HG03521 (cell line): Measurements from ENCODE around the gene RCN1.
"Not testable (repeated sequence)": the region's sequence is repeated elsewhere in the genome, so short reads cannot be mapped to it uniquely, and the experiment has no call there.

ENCODE experiments used
- ATAC-seq: cut with Tn5 transposase; IDR thresholded peaks from one replicate; pipeline ENCODE4 v1.9.1; 2021; ENCODE audit warnings: mild to moderate bottlenecking, moderate library complexity; ENCODE audit not compliant: unreplicated experiment

The RCN1 gene

DNA sequence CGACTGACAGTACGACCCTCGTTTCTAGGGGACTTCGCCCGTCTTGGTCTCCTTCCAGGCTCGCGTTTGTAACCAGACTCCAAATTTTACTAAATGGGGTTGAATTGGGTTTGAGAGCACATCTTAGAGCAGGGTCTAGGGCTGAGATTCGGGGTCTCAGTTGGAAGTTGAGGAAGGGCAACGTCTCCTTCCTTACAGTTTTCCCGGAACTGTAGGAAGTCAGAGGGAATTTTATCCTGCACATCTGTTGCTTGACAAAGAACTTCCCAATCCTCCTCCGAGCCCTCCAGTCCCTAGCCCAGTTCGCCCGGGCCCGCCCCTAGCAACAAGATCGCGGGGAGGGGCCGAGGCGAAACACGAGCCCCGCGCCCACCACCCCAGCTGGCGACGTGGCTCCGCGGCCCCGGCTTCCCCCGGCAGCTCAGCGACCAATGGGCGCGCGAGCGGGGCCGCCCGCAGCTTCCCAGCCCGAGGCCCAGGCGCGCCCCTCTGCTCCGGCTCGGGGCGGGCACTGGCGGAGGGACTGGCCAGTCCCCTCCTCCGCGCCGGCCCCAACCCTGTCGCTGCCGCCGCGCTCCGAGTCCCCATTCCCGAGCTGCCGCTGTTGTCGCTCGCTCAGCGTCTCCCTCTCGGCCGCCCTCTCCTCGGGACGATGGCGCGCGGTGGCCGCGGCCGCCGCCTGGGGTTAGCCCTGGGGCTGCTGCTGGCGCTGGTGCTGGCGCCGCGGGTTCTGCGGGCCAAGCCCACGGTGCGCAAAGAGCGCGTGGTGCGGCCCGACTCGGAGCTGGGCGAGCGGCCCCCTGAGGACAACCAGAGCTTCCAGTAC lies at the start of gene RCN1:
TSS of gene RCN1 (plus strand) at position 530 of the 826 bp plus-strand sequence. CDS start at position 653, 123 bp downstream.
- ATAC-seq: peak; percentile 46

DNA sequence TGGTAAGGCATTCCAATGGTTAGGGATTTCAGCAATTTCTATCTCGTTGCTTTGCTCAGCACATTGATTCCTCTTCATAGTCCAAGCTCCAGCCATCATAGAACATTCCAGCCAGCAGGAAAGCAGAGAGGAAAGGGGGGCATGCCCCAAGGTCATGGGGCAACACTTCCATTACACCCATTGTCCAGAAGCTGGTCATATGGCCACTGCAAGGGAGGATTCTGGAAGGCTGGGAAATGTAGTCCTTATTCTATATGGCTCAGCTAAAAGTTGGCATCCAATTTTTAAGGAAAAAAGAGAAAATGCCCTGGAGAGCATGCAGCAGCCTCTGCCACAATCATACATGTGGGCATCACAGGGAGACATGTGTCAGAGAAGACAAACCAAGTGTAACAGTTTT lies 47.1 kb upstream of the RCN1 start:
- no peak for ATAC-seq

DNA sequence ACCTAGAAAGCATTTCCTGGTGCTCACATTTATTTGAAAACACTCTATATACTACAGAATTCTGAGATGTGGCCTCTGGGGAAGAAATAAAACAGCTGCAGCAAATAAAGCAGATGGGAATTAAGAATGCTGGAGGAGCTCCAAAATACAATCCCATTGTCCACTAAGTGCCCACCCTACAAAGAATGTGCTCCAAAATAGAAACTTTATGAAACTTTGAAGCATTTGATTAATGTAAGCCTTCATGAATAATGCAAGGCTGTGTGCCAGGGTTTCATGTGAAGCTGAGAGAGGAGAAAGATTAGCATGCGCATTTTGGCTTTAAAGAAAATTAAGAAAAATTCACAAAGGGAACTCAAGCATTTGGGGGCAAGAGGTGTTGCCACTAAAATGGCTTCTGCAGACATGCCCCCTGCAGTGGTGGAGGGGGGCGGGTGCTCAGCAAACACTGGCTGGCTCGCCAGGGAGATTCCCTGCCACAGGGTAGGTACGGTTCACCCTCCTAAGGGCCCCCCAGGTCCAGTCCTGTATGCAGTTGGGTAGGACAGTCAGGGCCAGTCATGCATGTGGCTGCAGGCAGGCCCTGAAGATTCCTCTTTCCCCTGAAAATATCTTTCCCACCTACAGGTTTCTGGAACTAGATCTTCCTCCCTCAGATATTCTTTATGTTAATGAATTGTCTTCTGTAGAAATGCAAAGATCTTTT lies 46.6 kb upstream of the RCN1 start:
- no peak for ATAC-seq

DNA sequence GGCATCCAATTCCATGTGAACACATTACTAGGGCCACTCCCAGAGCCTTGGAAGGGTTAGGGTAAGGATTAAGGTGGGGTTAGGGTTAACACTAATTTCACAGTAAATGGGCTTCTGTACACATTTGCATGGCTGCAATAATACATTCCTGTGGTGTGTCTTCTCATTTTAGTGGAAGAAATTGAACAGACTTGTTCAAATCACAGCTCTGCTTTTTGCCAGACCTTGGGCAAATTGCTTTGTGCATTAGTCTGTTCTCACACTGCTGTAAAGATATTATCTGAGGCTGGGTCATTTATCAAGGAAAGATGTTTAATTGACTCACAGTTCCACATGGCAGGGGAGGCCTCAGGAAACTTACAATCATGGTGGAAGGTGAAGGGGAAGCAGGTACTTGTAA lies 45.4 kb upstream of the RCN1 start:
- ATAC-seq: no peak

DNA sequence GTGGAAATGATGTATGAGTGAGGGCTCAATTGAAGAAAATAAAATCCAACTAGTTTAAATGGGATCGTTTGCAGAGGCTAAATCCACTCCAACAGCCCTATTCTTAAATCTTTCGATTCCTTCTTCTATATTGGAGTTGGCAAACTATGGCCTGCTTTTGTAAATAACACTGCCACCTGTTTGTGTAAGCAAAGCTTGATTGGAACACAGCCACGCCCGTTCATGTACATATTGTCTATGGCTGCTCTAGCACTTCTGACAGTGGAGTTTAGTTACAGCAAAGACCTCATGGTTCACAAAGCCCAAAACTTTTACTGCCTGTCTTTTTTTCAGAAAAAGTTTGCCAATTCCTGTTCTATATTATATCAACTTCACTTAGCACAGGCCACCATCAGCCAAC lies 40.6 kb upstream of the RCN1 start:
- ATAC-seq: no peak

DNA sequence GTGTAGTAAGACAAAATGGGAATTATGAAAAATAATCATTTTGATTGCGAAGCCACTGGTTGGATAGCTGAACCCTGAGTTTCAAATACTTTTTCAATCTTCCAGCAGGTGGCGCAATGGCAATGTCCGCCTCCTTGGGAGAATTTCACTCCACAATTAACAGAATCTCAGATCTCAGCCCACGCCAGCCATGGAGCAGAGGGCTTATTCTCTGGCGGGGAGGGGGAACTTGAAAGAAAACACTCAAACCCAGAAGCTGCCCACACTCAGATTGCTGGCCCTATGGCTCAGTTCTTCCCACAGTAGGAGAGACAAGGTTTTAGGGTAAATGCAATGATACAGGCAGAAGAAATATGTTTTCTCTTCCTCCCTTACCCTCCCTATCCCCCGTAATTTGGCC lies 38.7 kb upstream of the RCN1 start:
- no peak for ATAC-seq

DNA sequence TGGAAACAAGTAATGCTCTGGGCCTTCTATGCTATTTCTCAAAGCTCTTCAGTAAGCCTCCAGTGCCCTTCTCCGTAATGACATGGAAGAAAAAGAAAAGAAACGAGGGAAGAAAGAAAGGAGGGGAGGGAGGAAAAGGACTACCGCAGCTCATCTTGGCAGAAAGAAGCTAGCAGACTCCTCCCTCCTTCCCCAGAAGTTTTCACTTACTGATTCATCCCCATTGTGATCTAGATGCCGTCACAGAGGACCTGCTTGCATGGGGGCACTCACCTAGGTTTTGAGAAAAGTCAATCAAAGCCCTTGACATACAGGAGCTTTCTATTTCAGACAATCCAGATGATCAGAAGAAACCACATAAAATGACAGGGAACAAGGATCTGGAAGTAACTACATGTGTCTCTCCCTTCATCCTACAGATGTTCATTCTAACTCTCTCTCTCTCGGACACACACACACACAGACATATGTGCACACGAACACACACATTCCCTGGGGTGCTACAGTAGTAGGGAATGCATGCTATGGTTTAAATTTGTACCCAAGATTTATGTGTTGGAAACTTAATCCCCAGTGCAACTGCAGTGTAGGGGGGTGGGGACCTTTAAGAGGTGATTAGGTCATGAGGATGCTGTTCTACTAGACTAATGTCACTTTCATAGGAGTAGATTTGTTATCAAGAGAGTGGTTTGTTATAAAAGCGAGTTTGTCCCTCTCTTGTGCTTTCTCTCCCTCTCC lies 37.6 kb upstream of the RCN1 start:
- ATAC-seq: no peak

DNA sequence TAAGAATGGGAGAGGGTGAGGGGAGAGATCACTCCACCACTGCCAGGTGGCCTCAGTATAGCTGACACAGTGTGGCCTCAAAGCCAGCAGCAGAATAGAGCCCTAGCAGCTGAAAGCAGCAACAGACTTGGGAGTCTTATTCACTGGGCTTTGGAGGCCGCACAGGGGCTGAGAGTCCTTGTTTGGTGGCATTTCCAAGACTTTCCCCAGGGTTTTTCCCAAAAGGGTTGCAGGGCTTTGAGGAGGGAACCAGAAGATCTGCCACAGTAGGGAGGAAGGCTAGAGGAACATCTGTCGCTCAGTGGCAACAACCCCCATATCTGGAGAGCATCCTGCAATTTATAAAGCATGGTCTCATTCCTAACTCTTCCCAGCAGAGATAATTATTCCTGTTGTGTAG lies 35.0 kb upstream of the RCN1 start:
- ATAC-seq: no peak

DNA sequence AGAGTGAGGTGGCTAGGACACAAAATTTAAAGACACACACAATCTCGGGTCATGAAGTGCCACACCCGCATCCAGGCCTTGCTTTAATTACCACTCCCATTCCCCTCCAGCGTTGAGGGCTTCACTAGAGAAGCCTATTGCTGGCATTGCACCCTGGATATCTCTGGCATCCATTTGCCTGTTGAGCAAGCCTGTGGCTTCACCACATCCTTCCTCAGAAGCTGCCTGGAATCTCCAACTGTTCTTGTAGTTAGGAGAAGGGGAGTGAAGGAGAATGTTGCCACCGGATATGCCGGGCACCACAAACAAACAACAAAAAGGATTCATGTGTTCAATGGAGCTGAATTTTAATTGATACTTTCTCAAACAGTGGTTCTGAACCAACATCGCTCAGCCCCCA lies 34.4 kb upstream of the RCN1 start:
- ATAC-seq: no peak

DNA sequence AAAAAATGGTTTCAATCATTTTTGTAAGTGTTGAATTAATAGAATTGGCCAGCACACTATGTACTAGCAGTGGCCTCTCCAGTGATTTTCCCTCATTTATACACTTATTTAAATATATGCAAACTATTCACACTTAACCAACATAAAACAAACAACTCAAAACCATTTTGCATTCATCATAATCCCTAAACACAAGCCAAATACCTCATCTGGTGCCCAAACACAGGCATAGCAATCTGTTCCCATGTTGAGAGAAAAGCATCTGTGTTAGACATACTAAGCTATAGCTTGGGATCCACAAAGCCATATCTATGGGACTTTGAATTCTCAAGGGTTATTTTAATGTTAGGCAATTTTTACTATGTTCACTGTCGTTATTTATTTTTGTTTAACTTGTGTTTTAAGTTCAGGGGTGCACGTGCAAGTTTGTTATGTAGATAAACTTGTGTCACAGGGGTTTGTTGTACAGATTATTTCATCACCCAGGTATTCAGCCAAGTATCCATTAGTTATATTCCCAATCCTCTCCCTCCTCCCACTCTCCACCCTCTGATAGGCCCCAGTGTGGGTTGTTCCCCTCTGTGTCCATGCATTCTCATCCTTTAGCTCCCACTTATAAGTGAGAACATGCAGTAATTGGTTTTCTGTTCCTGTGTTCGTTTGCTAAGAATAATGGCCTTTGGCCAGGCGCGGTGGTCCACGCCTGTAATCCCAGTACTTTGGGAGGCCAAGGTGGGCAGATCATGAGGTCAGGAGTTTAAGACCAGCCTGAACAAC lies 31.0 kb upstream of the RCN1 start:
- no peak for ATAC-seq

DNA sequence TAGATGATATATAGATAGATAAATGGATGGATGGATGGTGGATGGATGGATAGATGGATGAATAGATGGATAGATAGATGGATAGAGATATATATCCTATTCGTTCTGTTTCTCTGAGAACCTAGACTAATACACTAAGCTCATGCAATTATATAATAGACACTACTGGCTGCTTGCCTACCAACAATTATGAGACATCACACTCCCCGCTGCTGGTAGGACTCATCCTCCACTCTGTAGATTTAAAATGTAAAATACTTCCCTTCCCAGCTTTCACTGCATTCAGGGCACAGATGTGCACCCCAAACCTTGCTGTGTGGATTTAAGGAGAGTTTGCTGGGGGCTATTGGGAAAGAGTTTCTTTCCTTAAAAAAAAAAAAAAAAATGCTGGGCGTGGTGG lies 28.3 kb upstream of the RCN1 start:
- ATAC-seq: no peak

DNA sequence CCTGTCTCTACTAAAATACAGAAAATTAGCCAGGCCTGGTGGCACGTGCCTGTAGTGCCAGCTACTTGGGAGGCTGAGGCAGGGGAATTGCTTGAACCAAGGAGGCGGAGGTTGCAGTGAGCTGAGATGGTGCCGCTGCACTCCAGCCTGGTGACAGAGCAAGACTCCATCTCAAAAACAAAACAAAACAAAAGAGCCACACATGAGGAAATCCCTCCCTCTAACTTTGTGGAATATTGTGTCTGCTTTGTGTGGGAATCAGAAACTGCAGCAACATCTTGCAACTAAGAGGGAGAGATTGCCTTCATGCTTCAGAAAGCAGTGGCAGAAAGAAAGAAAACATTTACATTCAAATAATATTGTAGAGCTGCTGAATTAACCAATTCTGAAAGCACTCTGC lies 27.8 kb upstream of the RCN1 start:
- not testable (repeated sequence) for ATAC-seq

DNA sequence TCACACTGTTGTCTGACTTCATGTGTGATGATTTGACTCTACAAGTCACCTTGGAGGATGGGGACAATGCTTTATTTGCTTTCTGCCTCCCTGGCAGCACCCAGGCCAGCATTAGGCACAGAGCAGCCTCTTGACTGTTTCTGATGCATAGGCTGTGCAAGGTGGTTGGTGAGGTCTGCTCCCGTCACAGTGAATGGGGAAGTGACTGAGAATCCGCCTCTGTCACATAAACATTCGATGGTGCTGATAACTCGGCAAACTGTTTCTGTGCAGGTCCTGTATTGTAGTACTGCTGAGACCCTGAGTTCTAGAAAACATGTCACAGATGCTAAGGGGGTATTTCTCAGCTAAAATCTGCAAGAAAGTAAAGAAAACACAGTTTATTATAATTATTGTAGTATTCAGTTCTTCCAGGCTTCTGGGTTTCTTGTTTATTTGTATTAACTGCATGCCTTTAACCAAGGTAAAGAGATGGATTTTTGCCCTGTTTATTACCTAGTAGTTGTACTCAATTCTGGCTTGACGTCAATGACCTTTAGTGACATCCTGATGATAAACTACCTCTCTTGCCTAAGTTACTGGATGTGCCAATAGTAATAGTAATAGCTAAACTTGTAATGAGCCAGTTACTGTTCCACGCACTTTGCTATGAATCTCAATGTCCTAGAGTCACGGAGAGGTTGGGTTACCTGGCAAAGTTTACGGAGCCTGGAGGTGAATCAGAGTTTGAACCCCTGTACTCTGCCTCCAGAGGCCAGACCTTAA lies 24.8 kb upstream of the RCN1 start:
- ATAC-seq: no peak

DNA sequence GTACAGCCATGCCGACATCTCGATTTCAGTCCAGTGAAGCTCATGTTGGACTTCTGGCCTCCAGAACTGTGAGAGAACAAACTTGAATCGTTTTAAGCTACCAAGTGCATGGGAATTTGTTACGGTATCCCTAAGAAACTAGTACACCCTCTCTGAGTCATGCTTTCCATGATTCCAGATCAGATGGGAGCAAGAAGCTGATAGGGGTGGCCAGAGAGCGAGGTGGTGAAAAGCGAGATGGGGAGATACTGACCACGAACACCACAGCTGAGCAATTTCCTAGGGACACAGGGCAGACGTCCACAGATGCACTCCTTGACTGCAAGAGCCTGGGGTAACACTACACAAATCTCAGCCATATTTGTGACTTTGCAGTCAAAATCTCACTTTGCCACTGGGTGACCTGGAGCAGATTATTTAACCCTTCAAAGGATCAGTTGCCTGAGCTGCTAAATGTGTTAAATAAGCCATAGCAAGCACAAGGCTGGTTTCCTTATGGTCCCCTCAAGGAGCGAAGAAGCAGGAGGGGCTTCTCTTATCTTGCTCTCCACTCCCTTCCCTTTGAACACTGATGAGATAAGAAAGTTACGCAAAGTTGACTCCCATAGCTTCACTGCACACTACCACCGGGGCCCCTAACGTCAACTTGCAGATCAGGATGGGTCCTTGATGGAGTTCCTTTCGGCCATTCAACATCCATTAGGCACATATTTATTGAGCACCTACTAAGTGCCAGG lies 22.6 kb upstream of the RCN1 start:
- no peak for ATAC-seq

DNA sequence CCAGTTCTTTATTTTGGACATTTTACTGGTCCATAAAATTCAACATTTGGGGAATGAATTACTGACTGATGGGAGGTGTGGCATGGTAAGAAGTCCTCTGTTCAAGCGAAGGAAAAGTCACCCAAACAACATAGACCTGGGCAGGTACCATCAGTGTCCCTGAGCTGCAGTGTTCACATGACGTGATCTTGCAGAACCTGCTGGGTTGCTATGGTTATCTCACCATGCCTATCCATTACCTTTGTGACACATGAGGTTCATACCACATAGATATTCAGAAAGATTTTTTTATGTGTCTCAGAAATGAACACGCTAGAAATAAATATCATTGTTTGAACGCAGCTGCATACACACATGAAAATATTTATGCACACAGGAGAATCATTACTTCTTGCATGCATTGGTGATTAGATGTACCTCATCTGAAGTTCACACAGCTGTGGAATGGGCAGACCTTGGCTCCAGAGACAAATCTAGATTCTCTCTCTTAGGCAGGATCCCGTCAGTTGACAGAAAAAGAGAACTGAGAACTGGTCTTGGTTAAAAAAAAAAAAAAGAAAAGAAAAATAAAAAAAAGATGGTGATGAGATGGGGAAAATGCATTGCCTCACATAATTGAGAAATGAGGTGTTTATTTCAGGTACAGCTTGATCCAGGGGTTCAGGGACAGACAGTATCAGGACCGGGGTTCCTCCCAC lies 21.4 kb upstream of the RCN1 start:
- no peak for ATAC-seq

DNA sequence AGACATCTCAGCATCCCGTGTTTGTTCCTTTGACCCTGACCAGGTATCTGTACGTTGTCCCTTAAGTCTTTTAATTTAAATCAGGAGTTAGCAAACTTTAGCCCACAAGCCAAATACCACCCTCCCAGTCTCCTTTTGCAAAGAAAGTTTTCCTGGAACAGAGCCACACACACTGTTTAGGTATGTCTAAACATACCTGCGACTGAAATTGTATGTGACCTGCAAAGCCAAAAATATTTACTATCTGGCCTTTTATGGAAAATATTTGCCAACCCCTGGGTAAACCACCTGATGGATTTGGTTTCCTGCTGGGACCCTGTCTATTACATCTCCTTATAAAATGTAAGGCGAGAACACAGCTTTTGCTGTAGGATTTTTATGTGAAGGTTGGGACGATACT lies 20.2 kb upstream of the RCN1 start:
- ATAC-seq: no peak

DNA sequence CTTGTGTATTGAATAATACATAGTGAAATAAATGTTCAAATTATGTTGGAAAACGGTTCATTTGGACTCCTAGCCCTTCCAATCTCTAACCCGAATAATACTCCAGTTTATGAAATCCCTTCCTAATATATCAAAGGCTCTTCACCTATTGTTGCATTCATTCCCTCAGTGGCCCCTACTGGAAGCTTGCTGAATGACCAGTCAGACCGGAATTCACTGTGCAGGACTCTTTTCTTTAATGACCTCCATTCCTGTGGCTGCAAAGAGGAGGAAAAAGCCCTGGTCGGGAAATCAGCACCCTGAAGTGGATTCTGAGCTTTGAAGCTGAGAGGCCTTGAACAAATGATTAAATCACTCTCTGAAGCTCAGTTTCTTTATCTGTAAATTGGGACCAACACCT lies 19.1 kb upstream of the RCN1 start:
- no peak for ATAC-seq

DNA sequence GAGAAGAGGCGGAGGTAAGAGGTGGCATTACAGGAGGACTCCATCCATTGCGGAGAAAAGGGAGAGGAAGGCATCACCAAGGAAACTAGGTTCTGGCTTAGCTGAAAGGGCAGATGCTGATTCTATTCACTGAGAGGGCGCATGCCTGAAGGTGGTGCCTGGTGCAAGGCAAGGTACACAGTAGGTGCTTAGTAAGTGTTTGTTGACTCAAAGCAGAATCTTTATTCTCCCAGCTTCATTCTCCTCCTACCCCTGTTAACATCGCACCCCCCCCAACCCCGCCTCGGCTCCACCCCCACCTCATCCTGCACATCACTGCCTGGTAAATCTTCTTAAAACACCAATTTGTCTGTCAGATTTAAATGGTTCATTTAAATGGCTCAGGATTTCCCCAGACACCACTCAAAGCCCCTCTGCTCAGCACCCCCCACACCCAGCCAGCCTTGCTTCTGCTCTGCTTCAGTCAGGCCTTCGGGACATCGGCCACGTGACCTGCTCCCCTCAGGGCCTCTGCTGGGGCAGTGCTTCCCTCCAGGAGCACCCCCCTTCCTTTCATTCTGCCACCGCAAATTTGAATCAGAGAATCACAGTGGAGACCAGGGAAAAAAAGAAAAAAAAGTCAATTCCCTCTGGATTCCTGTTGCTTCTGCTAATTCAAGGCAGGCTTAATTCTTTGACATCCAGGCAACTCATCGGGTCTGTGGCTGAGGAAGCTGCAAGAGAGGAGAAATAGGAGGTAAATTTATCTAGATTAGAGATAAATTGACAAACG lies 17.8 kb upstream of the RCN1 start:
- ATAC-seq: no peak
